MCF 10A (cell line): Measurements from ENCODE around the gene DYNC1LI1. TPM values are rescaled to one million over a fixed set of nuclear protein-coding genes. Genes with fewer than 3 reads are reported as not detected.

Experiments used
- BruUV-seq: library from RNA; stranded (reverse); fragments of 400-500 nt; replicated peaks from 2 replicates; lab custom pipeline; 2021; lab: Mats Ljungman, UMichigan
- CTCF ChIA-PET: fragments of 300-600 bp; sonication (Branson Sonifier 250); formaldehyde crosslinking; extraction: SDS; loops from one replicate; lab custom pipeline; 2021; ENCODE audit warnings: antibody characterized with exemption, inconsistent platforms; lab: Yijun Ruan, JAX
- POLR2A ChIA-PET: fragments of 300-600, 350-650 bp; sonication (Branson Sonifier 250); formaldehyde crosslinking; extraction: SDS; loops from one replicate; lab custom pipeline; 2020; ENCODE audit warnings: antibody characterized with exemption, inconsistent platforms; lab: Yijun Ruan, JAX
- DNase-seq: peaks from one replicate; pipeline ENCODE4 v3.0.0-alpha.2; 2018; ENCODE audit not compliant: unreplicated experiment
- H3K27ac Mint-ChIP-seq: one replicate; pipeline ENCODE4 v1.8.0; 2022; ENCODE audit warnings: mild to moderate bottlenecking, low read depth, mixed read lengths; ENCODE audit not compliant: unreplicated experiment
- H3K27me3 Mint-ChIP-seq: one replicate; pipeline ENCODE4 v1.8.0; 2022; ENCODE audit warnings: mixed read lengths; ENCODE audit not compliant: insufficient read depth, unreplicated experiment
- H3K36me3 Mint-ChIP-seq: one replicate; pipeline ENCODE4 v1.8.0; 2022; ENCODE audit warnings: mild to moderate bottlenecking, moderate library complexity, mixed read lengths; ENCODE audit not compliant: insufficient read depth, unreplicated experiment
- H3K4me1 Mint-ChIP-seq: one replicate; pipeline ENCODE4 v1.8.0; 2022; ENCODE audit warnings: mixed read lengths; ENCODE audit not compliant: insufficient read depth, unreplicated experiment
- H3K4me3 Mint-ChIP-seq: one replicate; pipeline ENCODE4 v1.8.0; 2022; ENCODE audit warnings: mild to moderate bottlenecking, moderate library complexity, mixed read lengths; ENCODE audit not compliant: unreplicated experiment
- H3K9me3 Mint-ChIP-seq: one replicate; pipeline ENCODE4 v1.8.0; 2022; ENCODE audit warnings: mixed read lengths; ENCODE audit not compliant: unreplicated experiment
- CTCF ChIP-seq: fragments of 200-600 bp; IDR thresholded peaks from one replicate; pipeline ENCODE4 v1.8.0; 2022; ENCODE audit warnings: antibody characterized with exemption, mild to moderate bottlenecking; ENCODE audit not compliant: unreplicated experiment
- intact Hi-C: fragments of 100-400 bp; cut with micrococcal nuclease; formaldehyde crosslinking; loops from 2 replicates; pipeline ENCODE4 v1.14.1; 2022
- total RNA-seq: library from RNA; stranded (reverse); gene quantifications from 2 replicates; pipeline ENCODE4 v1.2.3, GENCODE V29; 2022

The DYNC1LI1 gene
- total RNA-seq, 1 experiment from 2014 or later: 47.6 TPM

DNA sequence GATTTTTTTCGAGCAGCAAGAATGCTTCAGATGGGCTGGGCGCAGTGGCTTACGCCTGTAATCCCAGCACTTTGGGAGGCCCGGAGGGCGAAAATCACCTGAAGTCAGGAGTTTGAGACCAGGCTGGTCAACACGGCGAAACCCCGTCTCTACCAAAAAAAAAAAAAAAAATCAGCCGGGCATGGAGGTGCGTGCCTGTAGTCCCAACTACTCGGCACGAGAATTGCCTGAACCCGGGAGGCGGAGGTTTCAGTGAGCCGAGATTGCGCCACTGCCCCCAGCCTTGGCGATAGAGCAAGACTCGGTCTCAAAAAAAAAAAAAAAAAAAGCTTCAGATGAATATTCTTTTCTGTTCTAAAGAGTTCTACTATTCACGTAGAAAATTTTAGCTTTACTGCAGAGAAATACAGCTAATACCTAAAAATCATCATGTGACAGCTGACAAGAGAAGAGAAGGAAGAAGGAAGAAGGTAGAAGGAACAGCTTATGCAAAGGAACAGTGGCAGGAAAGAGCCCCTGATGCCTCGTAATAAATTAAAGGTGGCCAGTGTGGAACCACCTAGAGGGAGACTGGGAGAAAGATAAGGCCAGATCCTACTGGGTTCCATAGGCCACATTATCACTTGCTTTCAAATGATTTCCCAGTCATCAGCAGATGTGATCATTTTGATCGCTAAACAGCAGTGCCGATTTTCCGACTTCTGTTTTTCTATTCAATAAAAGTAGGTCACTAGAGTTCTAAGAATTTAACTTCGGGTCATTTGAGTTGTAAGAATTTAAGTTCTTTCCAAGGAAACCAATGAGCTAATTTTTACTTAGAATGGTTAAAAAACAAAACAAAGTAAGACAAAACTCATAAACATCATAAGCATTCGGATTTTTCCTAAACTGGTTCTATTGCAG is 69.5 kb downstream of the DYNC1LI1 start:
- H3K36me3 Mint-ChIP-seq: peaks cover 4% of the 10 kb centered on the region
- H3K4me1 Mint-ChIP-seq: peaks cover 20% of the 10 kb centered on the region
- BruUV-seq: TSS peak; percentile 44
- H3K27me3 Mint-ChIP-seq: no peaks in the 10 kb centered on the region
- intact Hi-C loops: no loop called here
- H3K4me3 Mint-ChIP-seq: peak overlapping the region; percentile 95
- POLR2A ChIA-PET: interaction anchor here (0.7 to 3.0 kb wide), 10 partner anchors 9 to 940 kb away, joined by 3 to 17 read pairs (median 3); partner anchors contain the start of genes CNOT10 and DYNC1LI1
- no peaks in the 10 kb centered on the region for H3K9me3 Mint-ChIP-seq
- no peak for DNase-seq
- CTCF ChIA-PET: interaction anchor here (0.7 to 1.6 kb wide), 5 partner anchors 10 to 205 kb away, joined by 3 to 6 read pairs (median 5); no protein-coding TSS in a partner anchor
- peak overlapping the region; percentile 67 for H3K27ac Mint-ChIP-seq
- TF ChIP-seq CTCF: no peak

- POLR2A ChIA-PET: interaction anchor here (3.0 kb wide), 1 partner anchor 30 kb away, joined by 17 read pairs; no protein-coding TSS in a partner anchor
- no peak overlapping the region for H3K27ac Mint-ChIP-seq
- H3K36me3 Mint-ChIP-seq: peaks cover 4% of the 10 kb centered on the region
Measured at GRCh38 chr3:32500231-32500630, 70.4 kb downstream of the DYNC1LI1 start.

DNA sequence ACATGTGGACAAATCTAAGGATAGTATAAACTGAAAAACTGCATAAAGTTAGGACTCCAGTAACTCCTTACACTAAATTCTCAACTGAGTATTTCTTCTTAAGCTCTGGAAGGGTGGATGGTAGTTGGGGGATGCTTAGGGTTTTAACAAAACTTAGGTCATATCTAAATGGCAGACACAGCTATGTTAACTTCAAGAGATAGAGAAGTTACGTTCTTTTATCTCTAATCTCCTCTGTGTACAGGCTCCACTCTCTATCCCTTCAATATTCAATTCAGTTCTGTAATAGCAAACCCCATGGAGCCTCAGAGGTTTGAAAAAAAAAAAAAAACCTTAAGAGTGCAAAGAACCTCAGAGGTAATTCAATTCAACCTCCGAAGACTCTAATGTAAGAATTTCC is 71.1 kb downstream of the DYNC1LI1 start:
- no TSS peak for BruUV-seq
- CTCF ChIA-PET: interaction anchor here (0.5 to 2.1 kb wide), 2 partner anchors 31 to 725 kb away, joined by 3 to 5 read pairs; no protein-coding TSS in a partner anchor
- H3K4me3 Mint-ChIP-seq: no peak overlapping the region
- DNase-seq: no peak
- peaks cover 4% of the 10 kb centered on the region for H3K36me3 Mint-ChIP-seq
- intact Hi-C loops: no loop called here
- POLR2A ChIA-PET: interaction anchor here (0.7 to 1.3 kb wide), 2 partner anchors 10 to 71 kb away, joined by 3 read pairs; no protein-coding TSS in a partner anchor
- TF ChIP-seq CTCF: no peak
- no peaks in the 10 kb centered on the region for H3K9me3 Mint-ChIP-seq
- H3K27ac Mint-ChIP-seq: no peak overlapping the region
- H3K27me3 Mint-ChIP-seq: no peaks in the 10 kb centered on the region
- peaks cover 27% of the 10 kb centered on the region for H3K4me1 Mint-ChIP-seq

More at GRCh38 chr3:32500231-32500630, 70.4 kb downstream of the DYNC1LI1 start:
- peaks cover 26% of the 10 kb centered on the region for H3K4me1 Mint-ChIP-seq
- no peak for TF ChIP-seq CTCF
- no TSS peak for BruUV-seq
- no peaks in the 10 kb centered on the region for H3K27me3 Mint-ChIP-seq
- no peak for DNase-seq
- H3K4me3 Mint-ChIP-seq: no peak overlapping the region
- CTCF ChIA-PET: interaction anchor here (0.7 to 2.1 kb wide), 2 partner anchors 32 to 97 kb away, joined by 5 to 6 read pairs; no protein-coding TSS in a partner anchor
- no peaks in the 10 kb centered on the region for H3K9me3 Mint-ChIP-seq
- intact Hi-C loops: no loop called here

GRCh38 chr3:32498992-32499391 is 71.7 kb downstream of the DYNC1LI1 start:
- no peak overlapping the region for H3K27ac Mint-ChIP-seq
- BruUV-seq: no TSS peak
- TF ChIP-seq CTCF: no peak
- H3K27me3 Mint-ChIP-seq: no peaks in the 10 kb centered on the region
- peaks cover 4% of the 10 kb centered on the region for H3K36me3 Mint-ChIP-seq
- no peaks in the 10 kb centered on the region for H3K9me3 Mint-ChIP-seq
- H3K4me1 Mint-ChIP-seq: peaks cover 27% of the 10 kb centered on the region
- ChIA-PET POLR2A (interaction anchor here (0.7 to 1.3 kb wide), 4 partner anchors 9 to 583 kb away, joined by 3 read pairs; no protein-coding TSS in a partner anchor), CTCF (interaction anchor here (0.5 to 2.1 kb wide), 4 partner anchors 11 to 726 kb away, joined by 3 to 5 read pairs (median 4); no protein-coding TSS in a partner anchor)
- DNase-seq: no peak
- intact Hi-C loops: no loop called here
- H3K4me3 Mint-ChIP-seq: no peak overlapping the region
